Activated T-cell treated with anti-CD3 and anti-CD28 coated beads, Interleukin-2, amount 50 U/mL, for 4 hours (primary cell): Measurements from ENCODE around the gene SMYD4. TPM values are rescaled to one million over a fixed set of nuclear protein-coding genes. Genes with fewer than 3 reads are reported as not detected.
"Not testable (repeated sequence)": the region's sequence is repeated elsewhere in the genome, so short reads cannot be mapped to it uniquely, and the experiment has no call there.

ENCODE experiments used
- ATAC-seq, 2 donors: fragments of 200-7000 bp; cut with Tn5 transposase; one replicate each; pipeline ENCODE4 v1.10.0; 2021
- DNase-seq: peaks from one replicate; pipeline ENCODE4 v3.0.0-alpha.2; 2020
- H3K27me3 Mint-ChIP-seq: one replicate; pipeline ENCODE4 v1.8.0; 2021; ENCODE audit warnings: low read depth, mixed read lengths
- H3K36me3 Mint-ChIP-seq: one replicate; pipeline ENCODE4 v1.8.0; 2022; ENCODE audit warnings: mixed read lengths; ENCODE audit not compliant: insufficient read depth
- H3K4me1 Mint-ChIP-seq: one replicate; pipeline ENCODE4 v1.8.0; 2021; ENCODE audit warnings: low read depth, mixed read lengths
- H3K4me3 Mint-ChIP-seq: one replicate; pipeline ENCODE4 v1.8.0; 2021; ENCODE audit warnings: mild to moderate bottlenecking, moderate library complexity, mixed read lengths
- H3K9me3 Mint-ChIP-seq: one replicate; pipeline ENCODE4 v1.8.0; 2021; ENCODE audit warnings: mixed read lengths
- total RNA-seq, 3 donors: library from RNA; stranded (reverse); gene quantifications; one replicate each; pipeline ENCODE4 v1.2.1, GENCODE V29; 2021

The SMYD4 gene
- total RNA-seq, 3 donors from 2014 or later: 14.2 to 15.2 (median 14.8) TPM

DNA sequence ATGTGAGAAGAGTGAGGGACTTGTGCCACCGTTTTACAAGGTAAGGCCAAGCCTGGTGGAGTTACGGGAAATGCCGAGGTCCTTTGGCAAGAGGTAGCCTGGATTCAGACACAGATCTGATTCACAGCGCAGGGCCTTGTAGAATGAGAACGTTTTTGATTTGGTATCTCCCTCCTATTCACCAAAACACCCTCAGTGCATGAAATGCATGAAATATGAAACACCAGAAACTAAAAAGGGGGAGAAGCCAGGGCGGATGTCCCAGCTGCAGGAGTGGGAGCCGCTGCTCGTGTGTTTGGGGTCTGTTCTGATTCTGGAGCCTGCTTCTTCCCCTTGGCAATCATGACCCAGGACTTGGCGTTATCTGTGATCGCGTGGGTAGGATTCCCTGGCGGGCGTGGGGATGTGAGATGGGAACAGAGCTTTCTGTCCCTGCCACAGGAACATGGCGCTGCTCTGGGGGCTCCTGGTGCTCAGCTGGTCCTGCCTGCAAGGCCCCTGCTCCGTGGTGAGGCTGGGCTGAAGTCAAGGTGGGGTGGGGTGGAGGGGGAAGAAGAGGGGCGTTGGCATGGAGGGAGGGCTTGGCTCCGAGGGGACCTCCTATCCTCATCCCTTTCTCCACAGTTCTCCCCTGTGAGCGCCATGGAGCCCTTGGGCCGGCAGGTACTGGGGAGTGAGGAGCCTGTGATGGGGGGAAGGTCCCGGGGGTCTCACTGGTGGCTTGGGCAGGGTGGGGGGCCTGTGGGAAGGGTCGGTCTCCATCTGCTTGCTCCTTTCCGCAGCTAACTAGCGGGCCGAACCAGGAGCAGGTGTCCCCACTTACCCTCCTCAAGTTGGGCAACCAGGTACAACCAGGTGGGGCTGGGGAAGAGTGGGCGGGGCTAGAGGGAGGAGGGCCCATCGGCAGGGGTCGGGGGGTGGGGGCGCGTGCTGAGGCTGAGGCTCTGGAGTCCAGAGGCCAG, 84.9 kb downstream of the SMYD4 start:
- no peaks in the 10 kb centered on the region for H3K4me1 Mint-ChIP-seq
- no peaks in the 10 kb centered on the region for H3K27me3 Mint-ChIP-seq
- no peaks in the 10 kb centered on the region for H3K9me3 Mint-ChIP-seq
- H3K4me3 Mint-ChIP-seq: no peak overlapping the region
- no peak for DNase-seq
- no peaks in the 10 kb centered on the region for H3K36me3 Mint-ChIP-seq
- no peak for ATAC-seq

DNA sequence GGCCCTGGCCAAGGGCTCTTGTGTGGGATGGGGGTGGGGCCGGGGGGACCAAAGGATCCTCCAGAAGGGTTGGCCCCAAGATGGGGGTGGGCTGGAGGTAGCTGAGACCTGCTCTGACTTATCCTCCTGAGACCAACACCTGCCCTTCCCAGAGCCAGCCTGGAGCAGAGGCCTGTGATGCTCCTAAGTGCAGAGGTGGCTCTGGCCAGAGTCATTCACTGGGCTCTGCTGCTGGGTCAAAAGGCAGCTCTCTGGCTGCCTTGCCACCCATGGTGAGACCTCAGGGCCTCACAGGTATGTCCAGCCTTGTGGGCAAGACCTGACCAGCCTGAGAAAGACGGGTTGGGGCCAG, 86.6 kb downstream of the SMYD4 start:
- Mint-ChIP-seq H3K27me3 (no peaks in the 10 kb centered on the region), H3K9me3 (no peaks in the 10 kb centered on the region), H3K4me1 (no peaks in the 10 kb centered on the region), H3K4me3 (no peak overlapping the region), H3K36me3 (no peaks in the 10 kb centered on the region)
- DNase-seq (no peak), ATAC-seq (no peak)

DNA sequence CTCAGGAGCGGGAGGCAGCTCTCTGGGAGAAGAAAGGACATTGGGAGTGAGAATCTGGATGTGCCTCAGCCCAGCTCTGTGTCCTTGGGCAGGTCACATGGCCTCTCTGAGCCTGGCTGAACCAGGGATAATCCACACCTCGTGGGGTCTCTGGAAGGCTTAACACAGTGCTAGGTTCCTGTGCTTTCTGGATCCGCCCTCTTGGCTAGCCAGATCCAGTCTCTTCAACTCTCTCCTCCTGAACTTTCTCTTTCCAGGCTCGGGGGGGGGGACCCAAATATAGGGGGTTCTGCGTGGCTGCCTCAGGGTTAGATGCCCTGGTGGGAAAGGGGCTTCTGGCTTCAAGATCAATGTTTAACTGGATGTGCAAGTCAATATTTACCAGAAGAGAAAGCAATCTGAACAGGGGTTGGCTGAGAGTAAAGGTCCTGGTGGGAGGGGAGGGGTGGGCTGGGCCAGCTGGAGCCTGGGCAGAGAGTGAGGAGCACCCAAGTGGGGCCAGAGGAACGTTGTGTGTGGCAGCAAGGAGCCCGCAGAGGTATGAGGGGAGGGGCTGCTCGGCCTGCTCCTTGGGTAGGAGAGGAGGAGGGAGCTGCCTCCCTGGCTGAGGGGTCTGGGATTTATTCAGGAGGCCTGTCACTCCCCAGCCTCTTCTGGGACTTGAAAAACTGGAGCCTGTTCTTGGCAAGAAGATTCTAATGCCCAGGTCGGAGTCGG, 87.2 kb downstream of the SMYD4 start, which contains the start of gene SERPINF2:
TSS of gene SERPINF2 (plus strand) at position 501 of the 717 bp plus-strand sequence. CDS start 2,125 bp downstream, outside the sequence.
- no peaks in the 10 kb centered on the region for H3K4me1 Mint-ChIP-seq
- H3K4me3 Mint-ChIP-seq: no peak within 1 kb of the TSS
- DNase-seq (no peak), ATAC-seq (no peak)
- no peaks in the 10 kb centered on the region for H3K27me3 Mint-ChIP-seq
- H3K36me3 Mint-ChIP-seq: peaks cover 2% of the 10 kb centered on the region
- H3K9me3 Mint-ChIP-seq: no peaks in the 10 kb centered on the region

DNA sequence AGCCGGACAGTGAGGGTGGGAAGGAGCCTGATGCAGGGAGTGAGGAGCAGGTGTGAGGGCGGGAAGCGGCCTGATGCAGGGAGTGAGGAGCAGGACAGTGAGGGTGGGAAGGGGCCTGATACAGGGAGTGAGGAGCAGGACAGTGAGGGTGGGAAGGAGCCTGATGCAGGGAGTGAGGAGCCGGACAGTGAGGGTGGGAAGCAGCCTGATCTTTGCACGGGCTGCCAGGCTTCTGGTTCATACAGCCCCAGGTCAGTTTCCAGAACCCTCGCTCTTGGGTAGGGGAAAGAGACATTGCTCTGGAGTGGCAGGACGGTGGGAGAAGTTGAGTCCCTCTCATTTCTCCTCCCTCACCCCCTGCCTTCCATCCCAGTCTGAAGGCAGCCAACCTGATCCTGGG, 87.8 kb downstream of the SMYD4 start:
- not testable (repeated sequence) for H3K36me3 Mint-ChIP-seq, ATAC-seq, DNase-seq, H3K4me1 Mint-ChIP-seq, H3K27me3 Mint-ChIP-seq, H3K4me3 Mint-ChIP-seq, H3K9me3 Mint-ChIP-seq

DNA sequence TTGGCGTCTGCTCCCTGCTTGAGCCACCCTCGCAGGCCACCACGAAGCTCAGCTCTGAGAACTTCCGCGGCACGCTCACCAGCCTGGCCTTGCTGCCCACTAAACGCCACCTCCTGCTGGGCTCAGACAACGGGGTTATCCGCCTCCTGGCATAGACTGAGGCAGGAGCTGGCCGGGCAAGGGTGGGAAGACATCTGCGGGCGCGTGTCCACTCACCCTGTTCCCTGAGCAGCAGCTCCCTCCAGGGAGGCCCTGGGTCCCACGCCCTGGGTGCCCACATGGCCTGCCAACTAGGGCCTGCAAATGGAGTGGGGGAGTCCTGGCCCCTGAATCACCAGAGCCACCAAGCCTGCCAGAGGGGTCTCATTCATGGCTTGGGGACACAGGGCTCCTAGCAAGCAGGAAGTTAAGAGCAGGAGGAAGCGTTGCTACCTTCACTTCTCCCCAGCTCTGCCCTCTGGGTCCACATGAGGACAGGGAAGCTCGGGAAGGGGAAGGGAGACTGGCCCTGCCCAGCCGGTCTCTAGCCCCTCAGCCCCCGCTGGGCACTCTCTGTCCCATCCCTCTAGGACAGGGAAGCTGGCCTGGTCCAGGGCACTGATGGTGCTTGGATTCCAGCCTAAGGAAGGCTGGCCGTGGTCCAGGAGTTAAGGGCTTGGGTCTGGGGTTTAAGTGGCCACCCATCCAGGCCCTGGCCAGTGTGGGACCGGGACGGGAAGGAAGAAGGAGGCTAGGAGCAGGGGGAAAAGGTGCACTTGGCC, 92.0 kb downstream of the SMYD4 start:
- Mint-ChIP-seq H3K4me1 (peaks cover 7% of the 10 kb centered on the region), H3K27me3 (no peaks in the 10 kb centered on the region), H3K36me3 (peaks cover 7% of the 10 kb centered on the region), H3K9me3 (no peaks in the 10 kb centered on the region), H3K4me3 (no peak overlapping the region)
- no peak for ATAC-seq
- DNase-seq: no peak

DNA sequence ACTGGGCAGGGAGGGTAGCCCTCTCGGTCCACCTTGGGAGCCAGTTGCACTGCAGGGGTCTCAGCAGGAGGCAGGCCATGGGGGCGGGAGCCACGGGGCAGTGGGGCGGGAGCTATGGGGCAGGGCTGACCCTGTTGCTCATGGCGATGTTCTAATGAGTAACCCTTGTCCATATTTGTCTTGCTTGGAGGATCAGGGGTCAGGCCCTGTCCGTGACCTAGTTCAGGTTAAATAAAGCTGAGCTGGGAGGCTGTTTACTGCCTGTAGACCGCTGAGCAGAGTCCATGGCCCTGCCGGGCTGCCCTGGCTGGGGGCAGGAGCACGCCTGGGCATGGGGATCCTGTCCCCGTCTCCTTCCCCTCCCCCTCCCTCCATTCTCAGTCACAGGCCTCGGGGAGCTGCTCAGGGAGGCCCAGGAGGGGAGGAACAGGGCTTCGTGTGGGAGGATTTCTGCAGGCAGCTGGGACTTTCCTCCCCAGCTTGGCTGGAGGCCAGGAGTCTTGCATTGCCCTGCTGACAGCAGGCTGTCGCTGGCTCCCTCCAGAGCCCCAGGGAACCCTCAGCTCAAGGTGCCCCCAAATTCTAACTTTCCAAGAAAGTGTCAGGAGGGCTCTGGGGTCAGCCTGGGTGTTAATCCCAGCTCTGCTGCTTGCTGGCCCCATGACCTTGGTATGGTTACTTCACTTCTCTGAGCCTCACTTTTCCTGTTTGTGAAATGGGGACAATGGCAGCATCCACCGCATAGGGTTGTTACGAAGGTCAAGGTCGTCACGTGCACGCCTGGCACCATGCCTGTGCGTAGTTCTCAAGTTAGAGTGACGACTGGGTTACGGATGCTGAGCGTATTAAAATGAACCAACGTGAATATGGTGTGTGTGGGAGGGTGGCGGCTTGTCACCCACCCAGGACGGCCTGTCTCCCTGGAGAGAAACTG, 93.1 kb downstream of the SMYD4 start:
- H3K4me3 Mint-ChIP-seq: no peak overlapping the region

DNA sequence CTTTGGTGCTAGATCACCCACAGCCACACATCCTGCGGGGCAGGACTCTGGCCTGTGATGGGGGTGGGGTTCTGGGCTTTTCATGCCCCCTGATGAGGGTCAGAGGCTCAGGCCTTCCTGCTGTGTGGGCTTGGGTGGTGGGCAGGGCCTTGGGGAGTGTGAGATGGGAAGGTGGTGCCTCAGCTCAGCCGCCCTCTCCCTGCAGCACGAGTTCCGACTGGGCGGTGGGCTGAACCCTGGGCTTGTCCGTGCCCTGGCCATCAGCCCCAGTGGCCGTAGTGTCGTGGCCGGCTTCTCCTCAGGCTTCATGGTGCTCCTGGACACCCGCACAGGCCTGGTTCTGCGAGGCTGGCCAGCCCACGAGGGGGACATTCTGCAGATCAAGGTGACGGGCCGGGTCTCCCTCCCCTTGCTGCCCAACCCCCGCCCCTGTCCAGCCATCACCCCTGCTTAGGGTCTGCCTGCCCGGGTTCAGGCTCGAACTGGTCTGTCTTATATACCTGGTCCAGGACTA, 93.8 kb downstream of the SMYD4 start:
- no peak overlapping the region for H3K4me3 Mint-ChIP-seq
- peaks cover 7% of the 10 kb centered on the region for H3K36me3 Mint-ChIP-seq
- H3K9me3 Mint-ChIP-seq: no peaks in the 10 kb centered on the region
- ATAC-seq: no peak
- H3K27me3 Mint-ChIP-seq: no peaks in the 10 kb centered on the region
- no peak for DNase-seq
- peaks cover 7% of the 10 kb centered on the region for H3K4me1 Mint-ChIP-seq

More for the DNA sequence above, 93.1 kb downstream of the SMYD4 start:
- H3K36me3 Mint-ChIP-seq: peaks cover 7% of the 10 kb centered on the region
- ATAC-seq (peak; percentile 53 to 69), DNase-seq (no peak)
- H3K4me1 Mint-ChIP-seq: peaks cover 7% of the 10 kb centered on the region
- no peaks in the 10 kb centered on the region for H3K9me3 Mint-ChIP-seq
- no peaks in the 10 kb centered on the region for H3K27me3 Mint-ChIP-seq

DNA sequence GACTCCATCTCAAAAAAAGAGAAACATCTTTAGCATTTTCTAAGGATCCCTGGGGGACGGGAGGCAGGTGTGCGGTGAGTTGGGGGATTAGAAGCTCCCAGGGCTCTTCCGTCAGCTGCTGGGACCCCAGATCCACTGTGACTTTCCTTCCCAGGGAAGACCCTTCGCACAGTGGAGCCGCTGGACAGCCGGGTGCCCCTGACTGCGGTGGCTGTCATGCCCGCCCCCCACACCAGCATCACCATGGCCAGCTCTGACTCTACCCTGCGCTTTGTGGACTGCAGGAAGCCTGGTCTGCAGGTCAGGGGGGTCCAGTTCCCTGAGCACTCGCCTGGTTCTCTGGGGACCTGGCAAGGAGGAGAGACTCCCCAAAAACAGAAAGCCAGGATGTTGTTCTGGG, 94.3 kb downstream of the SMYD4 start:
- ATAC-seq (no peak), DNase-seq (no peak)
- H3K4me1 Mint-ChIP-seq: peaks cover 7% of the 10 kb centered on the region
- H3K9me3 Mint-ChIP-seq: no peaks in the 10 kb centered on the region
- peaks cover 7% of the 10 kb centered on the region for H3K36me3 Mint-ChIP-seq
- H3K27me3 Mint-ChIP-seq: no peaks in the 10 kb centered on the region
- H3K4me3 Mint-ChIP-seq: no peak overlapping the region

DNA sequence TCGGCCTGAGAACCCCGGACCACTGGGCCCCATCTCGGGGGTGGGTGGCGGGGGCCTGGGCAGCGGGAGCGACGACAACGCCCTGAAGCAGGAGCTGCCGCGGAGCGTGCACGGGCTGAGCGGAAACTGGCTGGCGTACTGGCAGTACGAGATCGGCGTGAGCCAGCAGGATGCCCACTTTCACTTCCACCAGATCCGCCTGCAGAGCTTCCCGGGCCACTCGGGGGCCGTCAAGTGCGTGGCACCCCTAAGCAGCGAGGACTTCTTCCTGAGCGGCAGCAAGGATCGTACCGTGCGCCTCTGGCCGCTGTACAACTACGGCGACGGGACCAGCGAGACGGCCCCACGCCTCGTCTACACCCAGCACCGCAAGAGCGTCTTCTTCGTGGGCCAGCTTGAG, 95.9 kb downstream of the SMYD4 start:
- no peak for DNase-seq
- H3K27me3 Mint-ChIP-seq: no peaks in the 10 kb centered on the region
- H3K36me3 Mint-ChIP-seq: peaks cover 13% of the 10 kb centered on the region
- peaks cover 14% of the 10 kb centered on the region for H3K4me1 Mint-ChIP-seq
- no peak for ATAC-seq
- H3K9me3 Mint-ChIP-seq: no peaks in the 10 kb centered on the region
- H3K4me3 Mint-ChIP-seq: no peak overlapping the region

DNA sequence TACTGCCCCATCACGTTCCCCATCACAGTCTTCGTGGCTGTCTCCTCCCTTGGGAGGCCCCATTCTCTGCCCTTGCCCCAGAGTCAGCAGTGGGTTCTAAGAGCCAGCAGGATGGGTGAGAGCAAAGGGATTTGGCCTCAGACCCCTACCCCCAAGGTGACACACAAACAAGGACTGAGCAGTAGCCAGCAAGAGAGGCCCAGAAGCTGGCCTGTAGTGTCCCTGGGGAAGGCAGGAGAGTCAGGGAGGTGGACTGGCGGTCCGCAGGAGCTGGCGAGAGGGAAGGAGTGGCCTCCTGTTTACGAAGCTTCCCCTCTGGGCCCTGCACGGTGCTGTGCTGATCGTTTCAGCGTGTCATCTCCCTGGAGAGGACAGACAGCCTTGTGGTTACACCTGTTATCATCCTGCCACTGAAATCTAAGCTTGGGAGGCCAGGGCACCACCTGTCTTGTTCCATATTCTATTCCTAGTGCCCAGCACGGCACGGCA, 96.8 kb downstream of the SMYD4 start:
- Mint-ChIP-seq H3K36me3 (peaks cover 17% of the 10 kb centered on the region), H3K9me3 (no peaks in the 10 kb centered on the region), H3K4me3 (no peak overlapping the region), H3K4me1 (peaks cover 20% of the 10 kb centered on the region), H3K27me3 (no peaks in the 10 kb centered on the region)
- no peak for ATAC-seq
- DNase-seq: no peak

DNA sequence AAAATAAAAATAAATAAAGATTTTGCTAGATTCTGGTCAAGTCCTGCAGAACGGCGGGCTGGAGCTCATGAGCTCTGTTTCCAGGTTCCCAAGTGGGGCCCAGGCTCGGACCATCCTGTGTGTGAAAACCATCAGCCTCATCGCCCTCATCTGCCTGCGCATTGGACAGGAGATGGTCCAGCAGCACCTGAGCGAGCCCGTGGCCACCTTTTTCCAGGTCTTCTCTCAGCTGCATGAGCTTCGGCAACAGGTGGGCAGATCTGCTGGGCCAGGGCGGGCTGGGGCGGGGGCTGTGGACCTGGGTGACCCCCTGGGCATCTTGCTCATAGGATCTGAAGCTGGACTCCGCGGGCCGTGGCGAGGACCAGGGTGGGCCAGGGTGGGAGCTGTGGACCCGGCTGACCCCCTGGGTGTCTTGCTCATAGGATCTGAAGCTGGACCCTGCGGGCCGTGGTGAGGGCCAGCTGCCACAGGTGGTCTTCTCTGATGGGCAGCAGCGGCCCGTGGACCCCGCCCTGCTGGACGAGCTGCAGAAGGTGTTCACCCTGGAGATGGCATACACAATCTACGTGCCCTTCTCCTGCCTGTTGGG, 97.4 kb downstream of the SMYD4 start:
- Mint-ChIP-seq H3K27me3 (no peaks in the 10 kb centered on the region), H3K4me3 (no peak overlapping the region), H3K9me3 (no peaks in the 10 kb centered on the region), H3K36me3 (peaks cover 14% of the 10 kb centered on the region), H3K4me1 (peaks cover 22% of the 10 kb centered on the region)
- no peak for DNase-seq
- ATAC-seq: no peak

DNA sequence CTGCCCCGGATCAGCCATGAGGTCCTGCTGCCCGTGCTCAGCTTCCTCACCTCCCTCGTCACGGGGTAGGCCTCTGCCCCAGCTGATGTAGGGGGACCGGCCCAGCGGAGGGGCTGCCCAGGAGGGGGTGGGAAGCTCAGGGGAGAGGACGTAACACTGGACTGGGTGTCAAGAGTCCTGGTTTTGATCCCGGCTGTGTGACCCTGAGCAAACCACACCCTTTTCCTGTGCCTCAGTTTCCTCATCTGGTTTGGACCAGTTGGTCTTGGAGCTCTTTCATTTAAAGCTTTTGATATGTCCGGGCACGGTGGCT, 98.6 kb downstream of the SMYD4 start:
- DNase-seq (no peak), ATAC-seq (no peak)
- Mint-ChIP-seq H3K9me3 (no peaks in the 10 kb centered on the region), H3K27me3 (no peaks in the 10 kb centered on the region), H3K4me1 (peaks cover 15% of the 10 kb centered on the region), H3K36me3 (peaks cover 10% of the 10 kb centered on the region), H3K4me3 (no peak overlapping the region)
